Fibroblast of mammary gland (primary cell): Measurements from ENCODE around the gene RAB3IP.
A peak's percentile ranks its signal among the peaks of the same experiment; 100 is the strongest.

ENCODE experiments used
- DNase-seq: peaks from one replicate; pipeline ENCODE4 v3.0.0-alpha.2; 2010; ENCODE audit warnings: low read depth
- H3K4me3 ChIP-seq: 2 replicates; pipeline ENCODE4 v1.5.1; 2011; ENCODE audit warnings: low read depth, mild to moderate bottlenecking, low read length, moderate library complexity; ENCODE audit not compliant: control insufficient read depth
- CTCF ChIP-seq: conservative IDR thresholded peaks from 2 replicates; pipeline ENCODE4 v1.5.1; 2011; ENCODE audit warnings: low read depth, low read length, inconsistent platforms; ENCODE audit not compliant: control insufficient read depth, insufficient read depth

Gene RAB3IP

DNA sequence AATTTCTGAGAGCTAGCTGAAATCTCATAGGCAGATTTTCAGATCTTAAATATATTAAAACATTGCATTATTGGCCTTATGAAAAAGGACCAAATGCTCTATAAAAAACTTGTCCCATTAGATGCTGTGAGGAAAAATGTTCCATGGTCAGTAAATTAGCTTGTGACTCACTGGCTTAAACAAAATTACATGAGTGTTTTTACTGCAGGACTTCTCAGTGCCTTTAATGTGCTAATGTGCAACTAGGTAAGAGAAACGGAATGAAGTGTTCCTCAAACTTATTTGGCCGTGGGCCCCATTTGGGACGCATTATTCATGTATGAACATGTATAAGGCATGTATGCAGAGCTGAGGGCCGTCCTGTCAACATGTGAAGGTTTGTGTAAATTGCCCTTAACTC is 128.0 kb downstream of the RAB3IP start:
- DNase-seq, result no peak
- H3K4me3 ChIP-seq, result no peak overlapping the region

GRCh38 chr12:69868695-69869094 is 130.0 kb downstream of the RAB3IP start:
- no peak for DNase-seq
- TF ChIP-seq CTCF, result no peak

More for the DNA sequence above, 128.0 kb downstream of the RAB3IP start:
- TF ChIP-seq CTCF, result no peak

GRCh38 chr12:69872804-69873203 is 134.1 kb downstream of the RAB3IP start:
- peak; percentile 51 for DNase-seq
- H3K4me3 ChIP-seq, result no peak overlapping the region
- TF ChIP-seq CTCF, result no peak

More at GRCh38 chr12:69868695-69869094, 130.0 kb downstream of the RAB3IP start:
- no peak overlapping the region for H3K4me3 ChIP-seq
